Measurements from ENCODE around the gene ARHGEF19. TPM values are rescaled to one million over a fixed set of nuclear protein-coding genes. Genes with fewer than 3 reads are reported as not detected.
"Not testable (repeated sequence)": the region's sequence is repeated elsewhere in the genome, so short reads cannot be mapped to it uniquely, and the experiment has no call there.

Gene ARHGEF19
- 10 to 100 TPM in 2 of 6 donors, 1 to 10 TPM in 4; 7.0 to 10.8 (median 8.1) TPM for polyA plus RNA-seq (ENCODE audit: low read depth in 6 of 6)

DNA sequence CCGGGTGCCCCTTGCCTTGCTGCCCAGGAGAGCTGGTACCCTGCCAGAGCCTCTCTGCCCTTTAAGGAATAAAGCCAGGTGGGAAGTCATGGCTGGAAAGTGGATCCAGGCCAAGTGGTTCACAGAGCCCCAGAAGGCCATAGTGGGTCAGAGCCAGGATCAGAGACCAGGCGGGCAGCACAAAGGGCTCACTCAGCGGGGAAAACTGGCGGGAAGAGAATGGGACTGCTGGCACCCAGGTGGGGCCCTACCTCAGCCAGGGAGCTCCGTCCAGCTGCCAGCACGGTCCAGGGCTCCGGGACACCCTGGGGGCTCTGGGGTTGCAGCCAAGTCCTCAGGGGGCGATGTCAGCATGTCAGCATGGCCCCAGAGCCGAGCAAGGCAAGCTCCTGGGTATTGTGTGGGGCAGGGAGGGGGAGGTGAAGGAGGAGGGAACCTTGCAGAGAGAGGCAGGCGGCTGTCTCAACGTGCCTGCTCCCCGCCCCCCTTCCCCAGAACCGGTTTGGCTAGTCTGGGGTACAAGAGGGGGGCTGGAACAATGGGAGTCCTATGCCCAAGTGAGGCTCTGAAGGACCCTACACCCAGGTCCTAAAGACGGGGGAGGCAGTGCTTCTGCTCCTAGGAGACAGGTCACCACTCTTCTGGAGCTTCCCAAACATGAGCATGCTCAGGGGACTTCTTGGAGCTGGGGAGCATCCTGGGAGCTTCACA, at the start of gene ARHGEF19:
Gene ARHGEF19 (minus strand): TSS at position 402 of the 711 bp plus-strand sequence. CDS start 3,598 bp downstream, outside the sequence.
- Mint-ChIP-seq H3K9me3 (no peaks in the 10 kb centered on the region), H3K4me3 (peak within 1 kb of the TSS in 1 of 8 donors; percentile 21), H3K4me1 (peaks cover 17 to 21% (median 20%) of the 10 kb centered on the region in 3 donors), H3K27me3 (peaks cover 0 to 21% (median 0%) of the 10 kb centered on the region in 3 donors), H3K36me3 (no peaks in the 10 kb centered on the region), H3K27ac (peak within 1 kb of the TSS in 2 of 6 donors; percentile 29 to 30)
- ATAC-seq (ENCODE audit: low read depth in 2 of 2): no peak
- DNase-seq: no peak

- no peak for ATAC-seq (ENCODE audit: low read depth in 2 of 2)
- Mint-ChIP-seq H3K27me3 (no peaks in the 10 kb centered on the region), H3K4me1 (peaks cover 2 to 17% (median 6%) of the 10 kb centered on the region in 3 donors), H3K9me3 (no peaks in the 10 kb centered on the region), H3K27ac (no peak overlapping the region), H3K4me3 (no peak overlapping the region), H3K36me3 (no peaks in the 10 kb centered on the region)
- no peak for DNase-seq
Observed at GRCh38 chr1:16262067-16262466, 49.6 kb upstream of the ARHGEF19 start.

DNA sequence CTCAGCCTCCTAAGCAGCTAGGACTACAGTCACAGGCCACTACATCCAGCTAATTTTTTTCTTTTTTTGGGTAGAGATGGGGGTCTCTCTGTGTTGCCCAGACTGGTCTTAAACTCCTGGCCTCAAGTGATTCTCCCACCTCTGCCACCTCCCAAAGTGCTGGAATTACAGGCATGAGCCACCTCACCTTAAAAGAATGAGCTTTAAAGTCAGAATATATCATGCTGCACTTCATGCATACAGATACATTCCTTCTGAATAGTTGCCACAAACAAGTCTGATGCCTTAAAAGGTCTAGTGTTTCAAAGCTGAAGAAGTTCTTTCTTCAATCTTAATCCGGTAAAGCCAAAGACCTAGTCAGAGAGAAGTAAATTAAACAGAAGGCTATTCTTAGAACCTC, 48.4 kb upstream of the ARHGEF19 start:
- no peak overlapping the region for H3K27ac Mint-ChIP-seq

DNA sequence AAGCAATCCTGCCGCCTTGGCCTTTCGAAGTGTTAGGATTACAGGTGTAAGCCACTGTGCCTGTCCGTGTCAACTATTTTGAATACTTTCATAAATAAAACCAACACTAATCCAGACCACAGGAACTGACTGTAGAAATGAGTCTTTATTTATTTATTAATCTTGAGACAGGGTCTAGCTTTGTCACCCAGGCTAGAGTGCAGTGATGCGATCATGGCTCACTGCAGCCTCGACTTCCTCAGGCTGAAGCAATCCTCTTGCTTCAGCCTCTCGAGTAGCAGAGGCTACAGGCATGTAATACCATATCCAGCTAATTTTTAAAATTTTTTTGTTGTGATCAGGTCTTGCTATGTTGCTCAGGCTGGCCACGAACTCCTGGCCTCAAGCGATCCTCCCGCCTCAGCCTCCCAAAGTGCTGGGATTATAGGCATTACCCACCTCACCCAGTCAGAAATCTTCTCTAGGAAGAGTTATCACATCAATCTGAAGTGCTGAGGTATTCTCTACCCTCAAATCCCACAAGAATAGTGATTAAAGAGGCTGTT, 46.2 kb upstream of the ARHGEF19 start:
- Mint-ChIP-seq H3K4me3 (no peak overlapping the region), H3K27me3 (no peaks in the 10 kb centered on the region), H3K9me3 (no peaks in the 10 kb centered on the region), H3K27ac (peak overlapping the region in 3 of 6 donors; percentile 30 to 84 (median 47)), H3K36me3 (no peaks in the 10 kb centered on the region), H3K4me1 (peaks cover 0 to 11% (median 2%) of the 10 kb centered on the region in 3 donors)
- DNase-seq (no peak), ATAC-seq (ENCODE audit: low read depth in 2 of 2) (no peak)

More for the DNA sequence above, 48.4 kb upstream of the ARHGEF19 start:
- Mint-ChIP-seq H3K4me1 (peaks cover 0 to 16% (median 2%) of the 10 kb centered on the region in 3 donors), H3K27me3 (no peaks in the 10 kb centered on the region), H3K4me3 (no peak overlapping the region), H3K36me3 (no peaks in the 10 kb centered on the region), H3K9me3 (no peaks in the 10 kb centered on the region)
- ATAC-seq (ENCODE audit: low read depth in 2 of 2) (no peak), DNase-seq (no peak)

- peaks cover 0 to 11% (median 2%) of the 10 kb centered on the region in 3 donors for H3K4me1 Mint-ChIP-seq
- no peak for ATAC-seq (ENCODE audit: low read depth in 2 of 2)
- H3K36me3 Mint-ChIP-seq: no peaks in the 10 kb centered on the region
- peak overlapping the region in 1 of 6 donors; percentile 30 for H3K27ac Mint-ChIP-seq
- no peak overlapping the region for H3K4me3 Mint-ChIP-seq
- no peak for DNase-seq
- H3K9me3 Mint-ChIP-seq: no peaks in the 10 kb centered on the region
- H3K27me3 Mint-ChIP-seq: no peaks in the 10 kb centered on the region
Observed at GRCh38 chr1:16257968-16258367, 45.5 kb upstream of the ARHGEF19 start.

DNA sequence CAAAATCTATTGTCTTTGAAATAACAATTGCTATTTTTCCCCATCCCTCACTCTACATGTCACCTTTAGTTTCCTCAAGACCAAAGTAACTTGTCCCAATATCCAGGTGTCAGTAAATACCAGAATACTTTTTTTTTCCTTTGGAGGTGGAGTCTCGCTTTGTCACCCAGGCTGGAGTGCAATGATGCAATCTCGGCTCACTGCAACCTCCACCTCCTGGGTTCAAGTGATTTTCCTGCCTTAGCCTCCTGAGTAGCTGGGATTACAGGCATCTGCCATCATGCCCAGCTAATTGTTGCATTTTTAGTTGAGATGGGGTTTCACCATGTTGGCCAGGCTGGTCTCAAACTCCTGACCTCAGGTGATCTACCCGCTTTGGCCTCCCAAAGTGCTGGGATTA, 45.1 kb upstream of the ARHGEF19 start:
- H3K4me3 Mint-ChIP-seq; H3K36me3 Mint-ChIP-seq; DNase-seq; H3K27me3 Mint-ChIP-seq; ATAC-seq (ENCODE audit: low read depth in 2 of 2); H3K9me3 Mint-ChIP-seq: not testable (repeated sequence)
- H3K4me1 Mint-ChIP-seq: peaks cover 0 to 11% (median 2%) of the 10 kb centered on the region in 3 donors
- peak overlapping the region in 1 of 6 donors; percentile 39 for H3K27ac Mint-ChIP-seq

- no peak for ATAC-seq (ENCODE audit: low read depth in 2 of 2)
- peaks cover 0 to 10% (median 2%) of the 10 kb centered on the region in 3 donors for H3K4me1 Mint-ChIP-seq
- peak overlapping the region in 3 of 6 donors; percentile 20 to 66 (median 39) for H3K27ac Mint-ChIP-seq
- H3K9me3 Mint-ChIP-seq: no peaks in the 10 kb centered on the region
- H3K27me3 Mint-ChIP-seq: no peaks in the 10 kb centered on the region
- no peak for DNase-seq
- no peak overlapping the region for H3K4me3 Mint-ChIP-seq
- peaks cover 0 to 8% of the 10 kb centered on the region in 2 donors for H3K36me3 Mint-ChIP-seq
Observed at GRCh38 chr1:16256478-16256877, 44.0 kb upstream of the ARHGEF19 start.

- DNase-seq: no peak
- no peak for ATAC-seq (ENCODE audit: low read depth in 2 of 2)
- H3K27me3 Mint-ChIP-seq: no peaks in the 10 kb centered on the region
- H3K27ac Mint-ChIP-seq: peak overlapping the region in 4 of 6 donors; percentile 6 to 82 (median 50)
- H3K4me3 Mint-ChIP-seq: no peak overlapping the region
- H3K9me3 Mint-ChIP-seq: no peaks in the 10 kb centered on the region
- peaks cover 0 to 8% of the 10 kb centered on the region in 2 donors for H3K36me3 Mint-ChIP-seq
- H3K4me1 Mint-ChIP-seq: peaks cover 6 to 12% (median 10%) of the 10 kb centered on the region in 3 donors
Observed at GRCh38 chr1:16254263-16254928, 41.9 kb upstream of the ARHGEF19 start.

DNA sequence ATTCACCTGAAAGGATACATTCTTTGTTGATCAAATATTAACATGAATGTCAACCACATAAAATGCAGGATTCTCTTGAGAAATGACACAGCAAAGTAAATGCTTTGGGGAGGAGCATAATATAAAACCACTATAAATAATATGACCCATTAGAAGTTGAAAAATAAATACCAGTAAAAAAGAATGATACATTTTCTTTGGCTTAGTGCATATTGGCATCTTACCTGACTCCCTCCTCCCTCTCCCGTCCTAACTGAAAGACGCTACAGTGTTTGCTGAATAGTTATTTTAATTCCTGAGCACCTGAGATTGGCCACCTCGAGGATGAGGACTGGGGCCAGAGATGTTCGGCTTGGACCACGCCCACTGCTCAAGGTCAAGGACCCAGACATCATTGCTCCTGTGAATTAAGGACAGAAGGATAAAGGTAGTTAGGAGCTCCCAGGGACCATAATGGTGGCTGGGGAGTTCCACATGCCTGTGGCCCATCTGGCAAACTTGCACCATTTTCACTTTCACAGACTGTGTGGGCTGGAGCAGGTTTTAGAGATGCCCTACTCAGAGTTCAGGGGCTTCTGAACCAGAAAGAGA, 41.0 kb upstream of the ARHGEF19 start:
- no peaks in the 10 kb centered on the region for H3K27me3 Mint-ChIP-seq
- H3K4me3 Mint-ChIP-seq: no peak overlapping the region
- H3K27ac Mint-ChIP-seq: no peak overlapping the region
- no peaks in the 10 kb centered on the region for H3K9me3 Mint-ChIP-seq
- ATAC-seq (ENCODE audit: low read depth in 2 of 2) (no peak), DNase-seq (no peak)
- peaks cover 15 to 22% (median 18%) of the 10 kb centered on the region in 3 donors for H3K4me1 Mint-ChIP-seq
- peaks cover 0 to 8% of the 10 kb centered on the region in 2 donors for H3K36me3 Mint-ChIP-seq

DNA sequence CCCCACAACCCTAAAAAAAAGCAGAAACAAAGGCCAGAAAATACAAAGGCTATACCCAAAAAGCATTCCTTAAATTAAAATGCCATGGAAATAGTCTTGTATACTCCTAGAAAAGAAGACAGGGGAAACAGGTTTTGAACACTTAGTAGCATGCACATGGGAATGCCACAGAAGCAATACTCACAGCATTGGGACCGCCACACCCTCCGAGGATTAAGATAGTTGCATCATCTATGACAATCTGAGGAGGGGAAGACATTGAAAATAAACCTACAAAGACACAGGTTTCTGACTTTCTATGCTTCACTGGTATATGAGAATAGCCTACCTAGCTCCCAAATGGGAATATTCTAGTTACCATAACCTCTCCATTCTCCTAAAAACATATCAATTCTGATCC, 40.5 kb upstream of the ARHGEF19 start:
- Mint-ChIP-seq H3K9me3 (no peaks in the 10 kb centered on the region), H3K4me3 (no peak overlapping the region), H3K4me1 (peaks cover 17 to 22% (median 19%) of the 10 kb centered on the region in 3 donors), H3K36me3 (peaks cover 0 to 8% of the 10 kb centered on the region in 2 donors), H3K27me3 (no peaks in the 10 kb centered on the region), H3K27ac (peak overlapping the region in 1 of 6 donors; percentile 32)
- ATAC-seq (ENCODE audit: low read depth in 2 of 2) (no peak), DNase-seq (no peak)

- Mint-ChIP-seq H3K27ac (no peak overlapping the region), H3K27me3 (no peaks in the 10 kb centered on the region), H3K36me3 (peaks cover 0 to 8% of the 10 kb centered on the region in 2 donors), H3K4me1 (peaks cover 17 to 19% (median 18%) of the 10 kb centered on the region in 3 donors), H3K4me3 (no peak overlapping the region), H3K9me3 (no peaks in the 10 kb centered on the region)
- no peak for DNase-seq
- ATAC-seq (ENCODE audit: low read depth in 2 of 2): no peak
Observed at GRCh38 chr1:16251381-16251780, 38.9 kb upstream of the ARHGEF19 start.

- peak overlapping the region in 2 of 6 donors; percentile 7 to 39 for H3K27ac Mint-ChIP-seq
Observed at GRCh38 chr1:16250524-16251251, 38.2 kb upstream of the ARHGEF19 start.

More at GRCh38 chr1:16250524-16251251, 38.2 kb upstream of the ARHGEF19 start:
- DNase-seq (no peak), ATAC-seq (ENCODE audit: low read depth in 2 of 2) (no peak)
- H3K4me3 Mint-ChIP-seq: no peak overlapping the region
- peaks cover 0 to 8% of the 10 kb centered on the region in 2 donors for H3K36me3 Mint-ChIP-seq
- H3K9me3 Mint-ChIP-seq: no peaks in the 10 kb centered on the region
- peaks cover 17 to 19% (median 17%) of the 10 kb centered on the region in 3 donors for H3K4me1 Mint-ChIP-seq
- no peaks in the 10 kb centered on the region for H3K27me3 Mint-ChIP-seq

All from naive B cell (primary cell).